Esophagus muscularis mucosa (tissue), 3 donors: Measurements from ENCODE around the gene SOX15.

Experiments used
- POLR2A ChIP-seq: fragments of 450-650 bp; IDR thresholded peaks from one replicate; pipeline ENCODE4 v1.6.1; 2017; ENCODE audit warnings: antibody characterized with exemption, moderate library complexity, mild to moderate bottlenecking, low read depth
- TF ChIP-seq, protein P1 (sequence below), 3 experiments: fragments of 200-600 bp in 2 of 3; fragments of 450-650 bp in 1 of 3; sonication (generic) in 2 of 3; IDR thresholded peaks; one replicate each; pipeline ENCODE4 v1.5.1; 2017 to 2019; ENCODE audit warnings: antibody characterized with exemption in 3 of 3, mild to moderate bottlenecking in 2 of 3, moderate library complexity in 1 of 3

- TF ChIP-seq, protein P1, sequence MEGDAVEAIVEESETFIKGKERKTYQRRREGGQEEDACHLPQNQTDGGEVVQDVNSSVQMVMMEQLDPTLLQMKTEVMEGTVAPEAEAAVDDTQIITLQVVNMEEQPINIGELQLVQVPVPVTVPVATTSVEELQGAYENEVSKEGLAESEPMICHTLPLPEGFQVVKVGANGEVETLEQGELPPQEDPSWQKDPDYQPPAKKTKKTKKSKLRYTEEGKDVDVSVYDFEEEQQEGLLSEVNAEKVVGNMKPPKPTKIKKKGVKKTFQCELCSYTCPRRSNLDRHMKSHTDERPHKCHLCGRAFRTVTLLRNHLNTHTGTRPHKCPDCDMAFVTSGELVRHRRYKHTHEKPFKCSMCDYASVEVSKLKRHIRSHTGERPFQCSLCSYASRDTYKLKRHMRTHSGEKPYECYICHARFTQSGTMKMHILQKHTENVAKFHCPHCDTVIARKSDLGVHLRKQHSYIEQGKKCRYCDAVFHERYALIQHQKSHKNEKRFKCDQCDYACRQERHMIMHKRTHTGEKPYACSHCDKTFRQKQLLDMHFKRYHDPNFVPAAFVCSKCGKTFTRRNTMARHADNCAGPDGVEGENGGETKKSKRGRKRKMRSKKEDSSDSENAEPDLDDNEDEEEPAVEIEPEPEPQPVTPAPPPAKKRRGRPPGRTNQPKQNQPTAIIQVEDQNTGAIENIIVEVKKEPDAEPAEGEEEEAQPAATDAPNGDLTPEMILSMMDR (IDR thresholded peaks at IDR 0.05) = no peak
- no peak for TF ChIP-seq POLR2A
Observed at GRCh38 chr17:7615265-7615747, 25.4 kb upstream of the SOX15 start.
